Measurements from ENCODE around the gene SLC15A1. TPM values are rescaled to one million over a fixed set of nuclear protein-coding genes. Genes with fewer than 3 reads are reported as not detected.

The SLC15A1 gene
- total RNA-seq, 1 donor from 2014 or later, result 0.11 TPM

GRCh38 chr13:98746968-98747367 is 5.5 kb downstream of the SLC15A1 start:
- Mint-ChIP-seq H3K27me3 (ENCODE audit: unreplicated experiment) (peaks cover 40% of the 10 kb centered on the region), H3K4me3 (ENCODE audit: unreplicated experiment) (no peak overlapping the region), H3K9me3 (ENCODE audit: unreplicated experiment) (no peaks in the 10 kb centered on the region), H3K27ac (ENCODE audit: unreplicated experiment) (no peak overlapping the region), H3K36me3 (ENCODE audit: unreplicated experiment) (no peaks in the 10 kb centered on the region), H3K4me1 (ENCODE audit: unreplicated experiment) (peaks cover 5% of the 10 kb centered on the region)
- TF ChIP-seq CTCF (IDR thresholded peaks at IDR 0.05), result no peak
- no peak for DNase-seq (ENCODE audit: extremely low spot score, unreplicated experiment)

- no peak overlapping the region for H3K4me3 Mint-ChIP-seq (ENCODE audit: unreplicated experiment)
Measured at GRCh38 chr13:98743377-98743776, 9.1 kb downstream of the SLC15A1 start.

GRCh38 chr13:98742961-98743360 is 9.5 kb downstream of the SLC15A1 start:
- Mint-ChIP-seq H3K9me3 (ENCODE audit: unreplicated experiment) (no peaks in the 10 kb centered on the region), H3K4me1 (ENCODE audit: unreplicated experiment) (no peaks in the 10 kb centered on the region), H3K27ac (ENCODE audit: unreplicated experiment) (no peak overlapping the region), H3K27me3 (ENCODE audit: unreplicated experiment) (peaks cover 6% of the 10 kb centered on the region), H3K36me3 (ENCODE audit: unreplicated experiment) (no peaks in the 10 kb centered on the region), H3K4me3 (ENCODE audit: unreplicated experiment) (no peak overlapping the region)
- no peak for DNase-seq (ENCODE audit: extremely low spot score, unreplicated experiment)
- no peak for TF ChIP-seq CTCF (IDR thresholded peaks at IDR 0.05)

More at GRCh38 chr13:98743377-98743776, 9.1 kb downstream of the SLC15A1 start:
- Mint-ChIP-seq H3K27ac (ENCODE audit: unreplicated experiment) (no peak overlapping the region), H3K36me3 (ENCODE audit: unreplicated experiment) (no peaks in the 10 kb centered on the region), H3K4me1 (ENCODE audit: unreplicated experiment) (no peaks in the 10 kb centered on the region), H3K27me3 (ENCODE audit: unreplicated experiment) (peaks cover 10% of the 10 kb centered on the region), H3K9me3 (ENCODE audit: unreplicated experiment) (no peaks in the 10 kb centered on the region)
- DNase-seq (ENCODE audit: extremely low spot score, unreplicated experiment), result no peak
- no peak for TF ChIP-seq CTCF (IDR thresholded peaks at IDR 0.05)

GRCh38 chr13:98741741-98742435 is 10.6 kb downstream of the SLC15A1 start:
- Mint-ChIP-seq H3K36me3 (ENCODE audit: unreplicated experiment) (no peaks in the 10 kb centered on the region), H3K27me3 (ENCODE audit: unreplicated experiment) (peaks cover 2% of the 10 kb centered on the region), H3K27ac (ENCODE audit: unreplicated experiment) (no peak overlapping the region), H3K9me3 (ENCODE audit: unreplicated experiment) (no peaks in the 10 kb centered on the region), H3K4me3 (ENCODE audit: unreplicated experiment) (no peak overlapping the region), H3K4me1 (ENCODE audit: unreplicated experiment) (no peaks in the 10 kb centered on the region)
- no peak for DNase-seq (ENCODE audit: extremely low spot score, unreplicated experiment)
- TF ChIP-seq CTCF (IDR thresholded peaks at IDR 0.05), result no peak

GRCh38 chr13:98740131-98740530 is 12.3 kb downstream of the SLC15A1 start:
- no peak overlapping the region for H3K4me3 Mint-ChIP-seq (ENCODE audit: unreplicated experiment)
- H3K27ac Mint-ChIP-seq (ENCODE audit: unreplicated experiment), result no peak overlapping the region
- peaks cover 11% of the 10 kb centered on the region for H3K27me3 Mint-ChIP-seq (ENCODE audit: unreplicated experiment)
- no peak for DNase-seq (ENCODE audit: extremely low spot score, unreplicated experiment)
- TF ChIP-seq CTCF (IDR thresholded peaks at IDR 0.05), result no peak
- no peaks in the 10 kb centered on the region for H3K36me3 Mint-ChIP-seq (ENCODE audit: unreplicated experiment)
- no peaks in the 10 kb centered on the region for H3K4me1 Mint-ChIP-seq (ENCODE audit: unreplicated experiment)
- no peaks in the 10 kb centered on the region for H3K9me3 Mint-ChIP-seq (ENCODE audit: unreplicated experiment)

Measured in osteocyte (in vitro differentiated cells).